ACC112 (cell line): Measurements from ENCODE around the gene MAP7D3.

Experiments used
- H2AFZ ChIP-seq: fragments of 200-600 bp; sonication (generic); one replicate; pipeline ENCODE4 v1.6.0; 2017; ENCODE audit warnings: antibody characterized with exemption, low read length; ENCODE audit not compliant: unreplicated experiment
- H3K27ac ChIP-seq: fragments of 200-600 bp; sonication (generic); 2 replicates; pipeline ENCODE4 v1.5.1; 2014; ENCODE audit warnings: low read depth, mild to moderate bottlenecking, antibody characterized with exemption, low read length, moderate library complexity
- H3K27me3 ChIP-seq: fragments of 200-600 bp; sonication (generic); 2 replicates; pipeline ENCODE4 v1.6.1; 2014; ENCODE audit warnings: mild to moderate bottlenecking, antibody characterized with exemption, low read length, moderate library complexity, mixed read lengths; ENCODE audit not compliant: insufficient read depth
- H3K36me3 ChIP-seq: fragments of 200-600 bp; sonication (generic); 2 replicates; pipeline ENCODE4 v1.6.1; 2016; ENCODE audit warnings: mild to moderate bottlenecking, antibody characterized with exemption, low read length, moderate library complexity, mixed read lengths; ENCODE audit not compliant: insufficient read depth
- H3K4me1 ChIP-seq: fragments of 200-600 bp; sonication (generic); one replicate; pipeline ENCODE4 v1.6.1; 2016; ENCODE audit warnings: low read length, mixed read lengths; ENCODE audit not compliant: insufficient read depth, unreplicated experiment, control insufficient read depth
- H3K4me3 ChIP-seq: fragments of 200-600 bp; sonication (generic); 2 replicates; pipeline ENCODE4 v1.5.1; 2014; ENCODE audit warnings: mild to moderate bottlenecking, low read depth, low read length
- H3K79me2 ChIP-seq: fragments of 200-600 bp; sonication (generic); one replicate; pipeline ENCODE4 v1.6.0; 2016; ENCODE audit warnings: low read length; ENCODE audit not compliant: control insufficient read depth, unreplicated experiment, insufficient read depth

The MAP7D3 gene

DNA sequence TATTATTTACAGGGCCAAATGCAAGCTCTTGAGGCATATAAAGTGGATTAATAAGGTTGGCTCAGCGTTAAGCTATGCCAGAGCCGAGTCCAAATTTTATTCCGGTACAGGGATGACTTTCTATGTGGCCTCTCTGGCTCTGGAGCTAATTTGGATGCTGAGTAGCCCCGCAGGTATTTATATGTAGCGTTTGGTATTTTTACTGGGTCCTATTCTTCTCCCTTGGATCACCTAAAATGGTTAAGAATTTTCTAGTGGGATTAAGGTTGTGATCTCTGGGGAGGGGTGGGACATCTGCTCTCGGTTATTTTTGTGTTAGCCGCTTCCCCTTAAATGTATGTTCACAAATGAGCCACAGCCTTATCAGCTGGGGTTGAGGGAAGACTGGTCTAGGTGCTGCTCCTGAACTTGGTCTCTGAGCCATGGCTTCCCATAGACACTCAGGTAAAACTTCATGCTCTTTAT, 54.5 kb downstream of the MAP7D3 start:
- Histone ChIP-seq H3K4me1 (peaks cover 46% of the 10 kb centered on the region), H3K36me3 (no peaks in the 10 kb centered on the region), H3K27me3 (no peaks in the 10 kb centered on the region), H3K4me3 (no peak overlapping the region), H3K79me2 (peaks cover 7% of the 10 kb centered on the region), H2AFZ (no peak overlapping the region), H3K27ac (no peak overlapping the region)

DNA sequence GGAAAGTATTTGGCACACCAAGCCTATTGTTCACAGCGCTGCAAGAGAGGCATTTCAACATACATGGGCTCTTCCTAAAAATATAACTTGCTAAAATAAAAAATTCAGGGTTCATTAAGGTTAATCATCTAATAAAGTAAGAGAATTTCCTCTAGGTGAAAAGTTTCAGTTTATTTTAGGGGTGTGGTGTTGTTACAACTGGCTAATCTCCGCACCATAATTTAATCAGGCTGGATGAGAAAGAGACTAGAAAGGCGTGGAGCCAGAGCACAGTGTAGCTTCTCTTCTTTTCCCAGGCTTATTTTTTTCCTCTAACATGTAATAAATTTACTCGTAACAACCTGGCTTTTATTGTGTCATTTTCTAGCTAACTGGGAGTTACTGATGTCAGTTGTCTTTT, 56.0 kb downstream of the MAP7D3 start:
- H3K4me3 ChIP-seq: no peak overlapping the region
- no peaks in the 10 kb centered on the region for H3K27me3 ChIP-seq
- H2AFZ ChIP-seq: no peak overlapping the region
- H3K36me3 ChIP-seq: no peaks in the 10 kb centered on the region
- peaks cover 58% of the 10 kb centered on the region for H3K4me1 ChIP-seq
- peaks cover 7% of the 10 kb centered on the region for H3K79me2 ChIP-seq
- no peak overlapping the region for H3K27ac ChIP-seq

DNA sequence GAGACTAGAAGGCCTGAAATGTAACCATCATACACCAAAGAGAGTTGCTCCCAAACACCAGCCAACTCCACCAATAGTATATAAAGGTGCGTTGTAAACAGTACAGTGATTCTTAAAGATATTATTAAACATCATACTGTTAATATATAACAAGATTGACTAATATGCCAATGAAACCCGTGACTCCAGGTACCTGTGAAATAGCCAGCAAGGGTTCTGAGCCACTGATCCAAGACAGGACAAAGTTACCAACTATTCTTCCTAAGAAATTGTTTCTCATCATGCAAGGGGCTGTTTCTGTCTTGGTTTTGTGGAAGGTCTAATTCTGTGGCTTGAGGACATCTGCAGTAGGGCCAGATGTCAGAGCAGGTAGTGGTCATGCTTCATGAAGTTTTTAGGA, 56.7 kb downstream of the MAP7D3 start:
- Histone ChIP-seq H3K27ac (no peak overlapping the region), H3K79me2 (peaks cover 5% of the 10 kb centered on the region), H3K4me1 (peaks cover 54% of the 10 kb centered on the region), H3K36me3 (no peaks in the 10 kb centered on the region), H2AFZ (no peak overlapping the region), H3K27me3 (no peaks in the 10 kb centered on the region), H3K4me3 (no peak overlapping the region)

DNA sequence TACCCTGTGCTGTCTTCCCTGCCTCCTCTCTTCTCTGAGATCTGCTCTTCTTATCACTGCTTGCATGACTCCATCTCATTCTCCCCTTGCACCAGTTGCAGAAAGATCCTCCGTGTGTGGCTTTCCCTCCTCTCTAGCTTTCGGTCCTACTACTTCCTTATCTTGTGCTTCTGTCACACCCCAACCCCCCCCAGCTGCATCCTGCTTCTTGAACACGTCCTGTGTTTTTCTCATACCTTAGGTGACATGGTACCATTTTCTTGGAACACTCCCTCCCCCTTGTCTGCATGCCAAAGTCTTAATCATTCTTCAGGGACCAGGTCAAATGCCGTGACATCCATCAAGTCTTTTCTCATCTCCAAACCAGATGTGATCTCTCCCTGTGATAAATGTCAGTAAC, 57.4 kb downstream of the MAP7D3 start:
- peaks cover 6% of the 10 kb centered on the region for H3K79me2 ChIP-seq
- no peak overlapping the region for H2AFZ ChIP-seq
- peak overlapping the region; percentile 25; the same call in 1 of the 2 replicates for H3K4me3 ChIP-seq
- no peak overlapping the region for H3K27ac ChIP-seq
- no peaks in the 10 kb centered on the region for H3K36me3 ChIP-seq
- peaks cover 48% of the 10 kb centered on the region for H3K4me1 ChIP-seq
- no peaks in the 10 kb centered on the region for H3K27me3 ChIP-seq

DNA sequence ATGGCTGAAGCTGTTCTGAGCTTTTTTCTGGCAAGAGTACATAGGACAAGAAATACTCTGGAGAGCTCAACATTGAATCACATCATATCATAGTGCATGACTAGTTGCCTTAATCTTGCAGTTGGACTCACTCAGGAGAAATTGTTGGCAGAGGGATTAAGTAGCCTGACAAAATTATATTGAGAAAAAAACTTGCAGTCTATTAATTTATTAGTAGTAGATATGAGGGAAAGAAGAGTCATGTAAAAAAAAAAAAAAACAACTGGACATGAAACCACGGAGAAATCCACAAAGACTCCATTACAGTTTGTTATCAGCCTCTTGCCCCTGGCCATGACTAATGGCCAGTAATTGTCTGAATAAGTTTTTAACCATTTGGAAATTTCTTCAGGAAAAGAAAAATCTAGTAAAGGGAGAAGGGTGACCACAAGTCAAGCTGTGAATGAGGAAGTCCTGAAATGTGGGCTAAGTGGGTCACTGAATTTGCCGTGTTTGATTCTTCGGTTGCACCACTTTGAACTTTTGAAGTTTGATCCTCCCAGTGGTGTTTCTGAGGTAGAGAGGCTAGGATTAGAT, 58.3 kb downstream of the MAP7D3 start:
- Histone ChIP-seq H3K27ac (peak overlapping the region; percentile 89), H3K27me3 (no peaks in the 10 kb centered on the region), H3K79me2 (peaks cover 7% of the 10 kb centered on the region), H3K36me3 (no peaks in the 10 kb centered on the region), H3K4me1 (peaks cover 40% of the 10 kb centered on the region), H3K4me3 (no peak overlapping the region), H2AFZ (no peak overlapping the region)

DNA sequence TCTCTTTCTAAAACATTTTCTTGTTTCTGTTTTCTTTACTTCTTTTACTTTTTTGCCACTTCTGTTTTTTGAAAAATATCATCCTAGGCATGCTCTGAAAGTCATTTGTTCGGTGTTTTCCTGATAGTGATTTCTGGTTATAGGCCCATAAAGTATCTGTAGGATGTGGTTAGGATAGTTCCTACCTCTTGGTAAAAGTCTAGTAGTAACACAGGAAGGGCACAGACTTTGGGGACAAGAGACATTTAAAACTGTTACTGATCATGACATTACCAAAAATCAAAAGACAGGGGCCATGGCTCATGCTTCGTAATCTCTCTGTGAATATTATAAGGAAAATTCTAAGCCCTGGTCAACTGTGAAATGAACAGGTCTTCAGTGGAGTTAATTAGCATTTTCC, 59.1 kb downstream of the MAP7D3 start:
- H3K27me3 ChIP-seq: no peaks in the 10 kb centered on the region
- H3K4me1 ChIP-seq: peaks cover 37% of the 10 kb centered on the region
- peak overlapping the region; percentile 89 for H3K27ac ChIP-seq
- no peak overlapping the region for H3K4me3 ChIP-seq
- peaks cover 7% of the 10 kb centered on the region for H3K79me2 ChIP-seq
- no peak overlapping the region for H2AFZ ChIP-seq
- no peaks in the 10 kb centered on the region for H3K36me3 ChIP-seq

DNA sequence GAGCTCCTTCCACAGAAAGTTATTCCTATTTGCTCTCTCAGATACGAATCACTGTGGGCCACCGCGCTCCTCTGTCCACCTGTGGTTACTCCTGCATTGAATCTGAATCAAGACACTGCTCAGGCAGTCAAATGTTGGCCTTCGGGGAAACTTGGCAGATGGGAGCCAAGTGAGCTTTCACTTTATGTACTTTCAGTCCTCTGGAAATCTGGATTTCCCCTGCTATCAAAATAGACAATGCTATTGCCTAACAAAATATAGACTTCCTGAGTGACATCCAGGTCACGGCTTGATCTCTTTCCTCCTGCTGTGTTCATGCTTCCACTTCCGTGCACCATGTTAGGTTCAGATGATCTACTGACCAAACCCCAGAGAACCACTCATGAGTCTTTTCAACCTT, 60.0 kb downstream of the MAP7D3 start:
- peaks cover 7% of the 10 kb centered on the region for H3K79me2 ChIP-seq
- H3K4me1 ChIP-seq: peaks cover 39% of the 10 kb centered on the region
- H3K27ac ChIP-seq: peak overlapping the region; percentile 89
- H2AFZ ChIP-seq: no peak overlapping the region
- peak overlapping the region; percentile 40; the same call in 1 of the 2 replicates for H3K4me3 ChIP-seq
- no peaks in the 10 kb centered on the region for H3K27me3 ChIP-seq
- no peaks in the 10 kb centered on the region for H3K36me3 ChIP-seq

DNA sequence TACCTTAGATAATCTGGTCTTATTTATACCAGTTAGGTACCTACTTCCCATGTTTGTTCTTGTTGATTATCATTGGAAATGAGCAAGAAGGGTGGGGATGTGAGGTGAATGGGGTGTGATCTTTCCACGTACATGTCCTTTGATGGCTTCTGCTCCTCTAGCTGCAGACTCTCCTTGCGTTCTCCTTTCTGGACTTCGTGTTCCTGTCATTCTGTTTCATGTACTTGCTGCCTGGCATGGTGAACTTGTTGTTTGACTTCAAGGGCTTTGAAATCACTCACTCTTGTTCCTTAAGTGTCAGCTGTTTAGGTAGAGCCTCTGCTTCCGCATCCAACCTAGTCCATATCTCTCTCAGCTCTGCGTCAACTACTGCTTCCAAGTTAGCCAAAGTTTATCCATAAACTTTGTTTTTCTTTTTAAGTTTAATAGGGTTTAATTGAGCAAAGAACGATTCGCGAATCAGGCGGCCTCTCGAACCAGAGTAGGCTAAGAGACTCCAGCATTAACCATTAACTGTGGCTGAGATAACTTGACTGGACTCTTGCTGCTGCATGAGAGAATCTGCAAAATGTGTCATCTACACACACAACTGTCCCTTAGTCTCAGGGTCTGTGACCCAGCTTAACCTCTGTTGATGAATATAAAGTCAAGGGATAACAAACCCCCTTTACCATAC, 61.0 kb downstream of the MAP7D3 start:
- Histone ChIP-seq H2AFZ (no peak overlapping the region), H3K79me2 (peaks cover 7% of the 10 kb centered on the region), H3K4me3 (no peak overlapping the region), H3K36me3 (no peaks in the 10 kb centered on the region), H3K4me1 (peaks cover 47% of the 10 kb centered on the region), H3K27ac (peak overlapping the region; percentile 89; the same call in 1 of the 2 replicates), H3K27me3 (no peaks in the 10 kb centered on the region)

DNA sequence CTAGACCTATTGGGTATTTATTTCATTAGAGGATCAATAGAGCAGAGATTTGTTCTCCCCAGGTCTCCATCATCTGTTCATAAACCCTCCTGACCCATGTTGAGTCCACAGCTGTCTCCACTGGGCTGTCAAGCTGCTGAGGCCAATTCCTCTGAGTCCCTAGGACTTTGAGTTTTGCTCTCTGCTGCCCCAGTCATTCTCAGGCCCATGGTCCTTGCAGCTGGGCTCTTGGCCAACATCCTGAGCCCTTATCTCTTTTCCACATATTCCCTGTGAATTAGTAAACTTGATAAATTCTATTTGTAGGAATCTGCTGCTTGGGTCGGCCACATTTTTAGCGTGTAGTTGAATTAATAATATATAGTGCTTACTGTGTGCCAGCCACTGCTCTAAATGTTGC, 62.0 kb downstream of the MAP7D3 start:
- Histone ChIP-seq H3K27me3 (no peaks in the 10 kb centered on the region), H3K4me3 (no peak overlapping the region), H3K36me3 (no peaks in the 10 kb centered on the region), H3K4me1 (peaks cover 53% of the 10 kb centered on the region), H3K27ac (no peak overlapping the region), H3K79me2 (peaks cover 5% of the 10 kb centered on the region), H2AFZ (no peak overlapping the region)

DNA sequence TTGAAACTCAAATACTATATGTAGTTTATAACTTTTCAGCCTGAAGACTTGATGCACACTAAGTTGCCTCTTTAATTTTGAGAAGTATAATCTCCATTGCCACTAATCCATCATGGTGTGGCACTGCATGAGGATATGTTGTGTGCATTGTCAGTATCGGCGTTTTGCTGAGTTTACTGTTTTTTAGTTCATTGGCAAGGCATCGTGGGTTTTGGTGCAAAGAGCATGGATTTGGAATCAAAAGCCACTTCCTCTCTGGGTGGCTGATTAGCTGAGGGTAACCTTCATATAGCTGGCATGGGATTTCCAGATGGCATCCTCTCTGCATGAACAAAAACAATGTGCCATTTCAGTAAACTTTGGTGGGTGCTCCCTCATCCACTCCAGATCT, 65.2 kb downstream of the MAP7D3 start:
- Histone ChIP-seq H3K4me1 (peaks cover 34% of the 10 kb centered on the region), H3K4me3 (no peak overlapping the region), H3K79me2 (peaks cover 2% of the 10 kb centered on the region)

DNA sequence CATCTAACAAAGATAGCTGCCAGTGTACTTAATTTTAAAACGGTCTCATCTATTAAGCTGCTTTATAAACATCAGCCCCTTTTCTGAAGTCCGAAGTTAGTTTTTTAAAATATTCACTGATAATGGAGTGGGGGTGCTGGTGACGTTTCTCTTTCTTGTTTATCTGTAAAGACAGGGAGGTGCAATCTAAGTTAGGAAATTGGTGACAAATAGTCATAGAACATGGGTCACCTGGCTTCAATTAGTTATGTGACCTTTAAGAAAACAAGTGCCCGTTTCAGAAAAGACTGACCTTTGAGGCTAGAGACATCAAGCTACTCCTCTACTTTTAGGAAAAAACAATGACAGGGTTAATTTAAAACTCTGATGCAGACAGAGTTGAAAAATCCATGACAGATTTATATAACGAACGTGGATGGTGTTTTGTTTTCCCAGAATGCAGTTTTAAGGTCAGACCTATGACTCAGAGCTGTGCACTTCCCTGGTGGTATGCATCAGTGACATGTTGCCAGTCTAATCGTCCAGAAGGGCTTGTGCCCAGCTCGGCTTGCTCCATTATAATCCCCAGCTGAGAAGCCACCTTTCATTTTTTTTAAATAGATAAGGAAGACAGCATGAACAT, 65.7 kb downstream of the MAP7D3 start:
- H3K27me3 ChIP-seq: no peaks in the 10 kb centered on the region
- peaks cover 2% of the 10 kb centered on the region for H3K79me2 ChIP-seq
- H3K36me3 ChIP-seq: no peaks in the 10 kb centered on the region
- H2AFZ ChIP-seq: no peak overlapping the region
- H3K4me1 ChIP-seq: peaks cover 29% of the 10 kb centered on the region
- peak overlapping the region; percentile 92 for H3K27ac ChIP-seq
- H3K4me3 ChIP-seq: peak overlapping the region; percentile 58; the same call in 1 of the 2 replicates

More for the DNA sequence above, 65.2 kb downstream of the MAP7D3 start:
- peak overlapping the region; percentile 92 for H3K27ac ChIP-seq
- H3K36me3 ChIP-seq: no peaks in the 10 kb centered on the region
- H3K27me3 ChIP-seq: no peaks in the 10 kb centered on the region
- H2AFZ ChIP-seq: no peak overlapping the region
